GM12801 (cell line): Measurements from ENCODE around the gene GDF2.

Experiments used
- CTCF ChIP-seq: IDR thresholded peaks from one replicate; pipeline ENCODE4 v1.5.1; 2011; ENCODE audit warnings: control low read depth; ENCODE audit not compliant: insufficient read length; ENCODE audit errors: extremely low read depth

Gene GDF2

GRCh38 chr10:47315421-47315820, 6.8 kb upstream of the GDF2 start:
- TF ChIP-seq CTCF = no peak

- TF ChIP-seq CTCF = no peak
Measured at GRCh38 chr10:47316131-47316530, 6.1 kb upstream of the GDF2 start.

GRCh38 chr10:47317251-47317650, 5.0 kb upstream of the GDF2 start:
- TF ChIP-seq CTCF = no peak

- no peak for TF ChIP-seq CTCF
Measured at GRCh38 chr10:47318706-47319105, 3.5 kb upstream of the GDF2 start.

- TF ChIP-seq CTCF = no peak
Measured at GRCh38 chr10:47319784-47320183, 2.5 kb upstream of the GDF2 start.

- no peak for TF ChIP-seq CTCF
Measured at GRCh38 chr10:47320812-47321211, 1.4 kb upstream of the GDF2 start.

- TF ChIP-seq CTCF = no peak
Measured at GRCh38 chr10:47321521-47322195, 596 bp upstream of the GDF2 start.

GRCh38 chr10:47323087-47323486, 833 bp downstream of the GDF2 start:
- TF ChIP-seq CTCF = no peak
